ENCODE results near the gene FDXACB1.

DNA sequence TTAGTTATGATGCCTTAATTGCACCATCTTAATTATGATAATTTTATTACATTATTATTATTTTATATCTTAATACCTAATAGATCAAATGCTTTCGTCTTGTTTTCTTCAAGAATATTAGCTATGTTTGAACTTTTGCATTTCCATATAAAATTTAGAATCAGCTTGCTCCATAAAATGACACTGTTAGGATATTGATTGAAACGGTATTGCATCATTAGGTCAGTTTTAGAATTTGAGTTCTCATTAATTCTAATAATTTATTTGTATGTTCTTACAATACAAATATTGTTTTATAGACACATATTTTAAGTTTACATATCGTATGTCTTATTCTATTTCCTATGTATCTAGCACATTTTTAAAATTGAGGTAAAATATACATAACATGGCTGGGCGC lies 7.1 kb upstream of the FDXACB1 start:
- TF ChIP-seq, protein P1, sequence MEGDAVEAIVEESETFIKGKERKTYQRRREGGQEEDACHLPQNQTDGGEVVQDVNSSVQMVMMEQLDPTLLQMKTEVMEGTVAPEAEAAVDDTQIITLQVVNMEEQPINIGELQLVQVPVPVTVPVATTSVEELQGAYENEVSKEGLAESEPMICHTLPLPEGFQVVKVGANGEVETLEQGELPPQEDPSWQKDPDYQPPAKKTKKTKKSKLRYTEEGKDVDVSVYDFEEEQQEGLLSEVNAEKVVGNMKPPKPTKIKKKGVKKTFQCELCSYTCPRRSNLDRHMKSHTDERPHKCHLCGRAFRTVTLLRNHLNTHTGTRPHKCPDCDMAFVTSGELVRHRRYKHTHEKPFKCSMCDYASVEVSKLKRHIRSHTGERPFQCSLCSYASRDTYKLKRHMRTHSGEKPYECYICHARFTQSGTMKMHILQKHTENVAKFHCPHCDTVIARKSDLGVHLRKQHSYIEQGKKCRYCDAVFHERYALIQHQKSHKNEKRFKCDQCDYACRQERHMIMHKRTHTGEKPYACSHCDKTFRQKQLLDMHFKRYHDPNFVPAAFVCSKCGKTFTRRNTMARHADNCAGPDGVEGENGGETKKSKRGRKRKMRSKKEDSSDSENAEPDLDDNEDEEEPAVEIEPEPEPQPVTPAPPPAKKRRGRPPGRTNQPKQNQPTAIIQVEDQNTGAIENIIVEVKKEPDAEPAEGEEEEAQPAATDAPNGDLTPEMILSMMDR (IDR thresholded peaks at IDR 0.05; ENCODE audit: insufficient read depth, low read length, poor library complexity, severe bottlenecking), result no peak
- no peak for TF ChIP-seq EZH2phosphoT487 (conservative IDR thresholded peaks at IDR 0.05; ENCODE audit: low read length)
